ENCODE results near the gene ZIK1. TPM values are rescaled to one million over a fixed set of nuclear protein-coding genes. Genes with fewer than 3 reads are reported as not detected.

Gene ZIK1
- total and polyA plus RNA-seq, 7 donors: 0.72 to 4.4 (median 1.7) TPM

- H3K9me3 ChIP-seq: peaks cover 31% of the 10 kb centered on the region
- DNase-seq (peak; percentile 46 to 60), ATAC-seq (peak in 3 of 4 donors; percentile 20 to 57 (median 48))
- H3K4me3 ChIP-seq: peak overlapping the region; percentile 96
- WGBS, 3 donors: 16 to 23% (median 20%) methylated on average over 23 of the region's 23 CpGs
- H3K4me1 ChIP-seq: peaks cover 11% of the 10 kb centered on the region
- no peak for TF ChIP-seq CTCF (IDR thresholded peaks at IDR 0.05)
- H3K27me3 ChIP-seq (ENCODE audit: insufficient read depth in 3 of 3, low read length in 2 of 3): no peaks in the 10 kb centered on the region
- peak overlapping the region; percentile 68 for H3K27ac ChIP-seq
- H3K36me3 ChIP-seq (ENCODE audit: insufficient read depth in 1 of 2, low read depth in 1 of 2): peaks cover 6 to 12% of the 10 kb centered on the region in 2 donors
- intact Hi-C loops (cut with DNase I): loop anchor here in 1 of 2 donors (2.0 kb wide), 1 partner anchor 19 kb away; the partner anchor contains the start of gene ZNF416
Observed at GRCh38 chr19:57560049-57560491, 23.9 kb upstream of the ZIK1 start.

GRCh38 chr19:57563547-57563946, 20.4 kb upstream of the ZIK1 start:
- H3K36me3 ChIP-seq (ENCODE audit: insufficient read depth in 1 of 2, low read depth in 1 of 2): no peaks in the 10 kb centered on the region
- 39 to 50% (median 42%) methylated on average over 1 of the region's 1 CpG for WGBS, 3 donors
- DNase-seq (no peak), ATAC-seq (no peak)
- H3K27me3 ChIP-seq (ENCODE audit: insufficient read depth in 3 of 3, low read length in 2 of 3): peaks cover 0 to 2% (median 0%) of the 10 kb centered on the region in 3 donors
- intact Hi-C loops (cut with DNase I): loop anchor here in 1 of 2 donors (1.0 kb wide), 1 partner anchor 10 kb away; no protein-coding TSS in a partner anchor
- peaks cover 2% of the 10 kb centered on the region for H3K4me1 ChIP-seq
- peaks cover 63% of the 10 kb centered on the region for H3K9me3 ChIP-seq
- no peak overlapping the region for H3K27ac ChIP-seq
- no peak for TF ChIP-seq CTCF (IDR thresholded peaks at IDR 0.05)
- H3K4me3 ChIP-seq: no peak overlapping the region

GRCh38 chr19:57566396-57567265, 17.3 kb upstream of the ZIK1 start:
- peaks cover 85% of the 10 kb centered on the region for H3K9me3 ChIP-seq
- no peak overlapping the region for H3K4me3 ChIP-seq
- H3K27ac ChIP-seq: no peak overlapping the region
- intact Hi-C loops (cut with DNase I): no loop called here
- ATAC-seq: no peak
- 57 to 63% (median 59%) methylated on average over 7 of the region's 7 CpGs for WGBS, 3 donors
- peaks cover 0 to 2% of the 10 kb centered on the region in 2 donors for H3K36me3 ChIP-seq (ENCODE audit: insufficient read depth in 1 of 2, low read depth in 1 of 2)
- TF ChIP-seq CTCF (IDR thresholded peaks at IDR 0.05): no peak
- peaks cover 0 to 2% (median 0%) of the 10 kb centered on the region in 3 donors for H3K27me3 ChIP-seq (ENCODE audit: insufficient read depth in 3 of 3, low read length in 2 of 3)
- no peak for DNase-seq
- H3K4me1 ChIP-seq: no peaks in the 10 kb centered on the region

- peaks cover 87% of the 10 kb centered on the region for H3K9me3 ChIP-seq
- no peak overlapping the region for H3K27ac ChIP-seq
- H3K27me3 ChIP-seq (ENCODE audit: insufficient read depth in 3 of 3, low read length in 2 of 3): peaks cover 0 to 1% (median 0%) of the 10 kb centered on the region in 3 donors
- DNase-seq (no peak), ATAC-seq (no peak)
- no peaks in the 10 kb centered on the region for H3K4me1 ChIP-seq
- H3K36me3 ChIP-seq (ENCODE audit: insufficient read depth in 1 of 2, low read depth in 1 of 2): peaks cover 36 to 38% of the 10 kb centered on the region in 2 donors
- no peak overlapping the region for H3K4me3 ChIP-seq
- intact Hi-C loops (cut with DNase I): no loop called here
- TF ChIP-seq CTCF (IDR thresholded peaks at IDR 0.05): no peak
Observed at GRCh38 chr19:57570707-57571106, 13.2 kb upstream of the ZIK1 start.

Measured in psoas muscle (tissue), 8 donors.